Stomach (tissue), 4 donors: Measurements from ENCODE around the gene SCGB3A2.

Experiments
- EP300 ChIP-seq: sonication (generic); formaldehyde crosslinking; IDR thresholded peaks from one replicate; pipeline ENCODE4 v1.6.1; 2017; ENCODE audit warnings: antibody characterized with exemption
- POLR2A ChIP-seq, 4 donors: fragments of 450-650 bp; IDR thresholded peaks; one replicate each; pipeline ENCODE4 v1.6.1; 2016; ENCODE audit warnings: antibody characterized with exemption in 4 of 4, control low read depth in 2 of 4, mild to moderate bottlenecking in 1 of 4, moderate library complexity in 1 of 4
- POLR2AphosphoS5 ChIP-seq, 3 donors: sonication (generic); formaldehyde crosslinking; IDR thresholded peaks; one replicate each; pipeline ENCODE4 v1.6.1; 2016; ENCODE audit warnings: antibody characterized with exemption in 3 of 3
- TF ChIP-seq, protein P1 (sequence below), 7 experiments: fragments of 450-650 bp in 4 of 7; fragments of 200-600 bp in 3 of 7; sonication (generic) in 3 of 7; IDR thresholded peaks; one replicate each; pipeline ENCODE4 v1.5.1; 2016 to 2019; ENCODE audit warnings: antibody characterized with exemption in 7 of 7, control low read depth in 2 of 7, mild to moderate bottlenecking in 1 of 7

DNA sequence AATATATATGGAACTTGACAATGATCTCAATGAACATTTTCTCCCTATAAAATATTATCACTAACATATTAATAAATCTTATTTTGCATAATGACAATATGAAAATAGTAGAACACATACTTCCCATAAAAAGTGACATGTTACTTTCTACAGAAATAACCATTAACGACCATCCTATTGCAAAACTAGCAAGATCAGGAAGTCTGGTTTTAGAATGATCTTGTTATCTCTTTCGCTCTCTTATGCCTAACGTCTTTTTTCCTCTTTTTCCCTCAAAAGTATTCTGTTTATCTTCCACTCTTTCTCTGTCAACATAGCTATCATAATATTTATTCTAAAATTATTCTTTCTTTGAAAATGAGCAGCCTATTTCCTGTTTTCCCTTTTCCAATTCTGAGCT is 49.4 kb downstream of the SCGB3A2 start:
- no peak for TF ChIP-seq POLR2A (IDR thresholded peaks at IDR 0.05)
- TF ChIP-seq, protein P1, sequence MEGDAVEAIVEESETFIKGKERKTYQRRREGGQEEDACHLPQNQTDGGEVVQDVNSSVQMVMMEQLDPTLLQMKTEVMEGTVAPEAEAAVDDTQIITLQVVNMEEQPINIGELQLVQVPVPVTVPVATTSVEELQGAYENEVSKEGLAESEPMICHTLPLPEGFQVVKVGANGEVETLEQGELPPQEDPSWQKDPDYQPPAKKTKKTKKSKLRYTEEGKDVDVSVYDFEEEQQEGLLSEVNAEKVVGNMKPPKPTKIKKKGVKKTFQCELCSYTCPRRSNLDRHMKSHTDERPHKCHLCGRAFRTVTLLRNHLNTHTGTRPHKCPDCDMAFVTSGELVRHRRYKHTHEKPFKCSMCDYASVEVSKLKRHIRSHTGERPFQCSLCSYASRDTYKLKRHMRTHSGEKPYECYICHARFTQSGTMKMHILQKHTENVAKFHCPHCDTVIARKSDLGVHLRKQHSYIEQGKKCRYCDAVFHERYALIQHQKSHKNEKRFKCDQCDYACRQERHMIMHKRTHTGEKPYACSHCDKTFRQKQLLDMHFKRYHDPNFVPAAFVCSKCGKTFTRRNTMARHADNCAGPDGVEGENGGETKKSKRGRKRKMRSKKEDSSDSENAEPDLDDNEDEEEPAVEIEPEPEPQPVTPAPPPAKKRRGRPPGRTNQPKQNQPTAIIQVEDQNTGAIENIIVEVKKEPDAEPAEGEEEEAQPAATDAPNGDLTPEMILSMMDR (IDR thresholded peaks at IDR 0.05) = no peak
- TF ChIP-seq POLR2AphosphoS5 (IDR thresholded peaks at IDR 0.05) = no peak
- no peak for TF ChIP-seq EP300
